ENCODE data around the gene CD8A.
A peak's percentile ranks its signal among the peaks of the same experiment; 100 is the strongest.

Gene CD8A

DNA sequence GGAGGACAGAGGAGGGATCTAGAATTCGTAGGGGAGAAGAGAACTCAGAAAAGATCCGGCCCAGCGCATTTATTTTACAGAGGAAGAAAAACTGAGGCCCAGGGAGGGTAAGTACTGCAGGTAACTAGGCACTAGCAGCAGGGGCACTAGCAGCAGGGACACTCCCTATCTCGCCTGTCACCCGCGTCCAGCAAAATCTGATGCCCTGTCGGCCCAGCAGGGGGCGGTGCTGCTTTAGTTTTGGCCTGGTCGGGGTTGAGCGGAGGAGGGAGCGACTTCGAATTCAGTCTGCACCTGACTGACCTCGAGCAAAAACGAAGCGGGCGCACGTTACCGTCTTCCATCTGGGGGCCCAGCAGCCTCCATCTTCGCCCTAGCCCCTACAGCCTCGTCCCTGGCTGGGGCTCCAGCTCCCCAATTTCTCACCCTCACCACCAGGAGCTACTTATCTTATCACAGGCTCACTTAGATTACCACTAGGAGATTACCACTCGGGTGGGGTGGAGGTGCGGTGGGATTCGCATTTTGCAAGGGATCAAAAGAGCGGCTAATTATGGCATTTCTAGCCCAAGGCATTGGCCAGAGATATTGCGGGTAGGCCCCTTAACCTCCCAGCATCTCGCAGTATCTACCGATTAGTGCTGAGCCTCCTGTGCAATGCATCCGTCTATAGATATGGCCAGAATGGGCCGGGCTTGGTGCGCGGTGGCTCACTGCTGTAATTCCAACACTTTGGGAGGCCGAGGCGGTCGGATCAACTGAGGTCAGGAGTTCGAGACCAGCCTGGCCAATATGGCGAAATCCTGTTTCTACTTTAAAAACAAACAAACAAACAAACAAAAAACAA lies 17.8 kb upstream of the CD8A start:
- peak; percentile 82 for DNase-seq

- DNase-seq, result peak; percentile 45
Observed at GRCh38 chr2:86807468-86808275, 17.0 kb upstream of the CD8A start.

DNA sequence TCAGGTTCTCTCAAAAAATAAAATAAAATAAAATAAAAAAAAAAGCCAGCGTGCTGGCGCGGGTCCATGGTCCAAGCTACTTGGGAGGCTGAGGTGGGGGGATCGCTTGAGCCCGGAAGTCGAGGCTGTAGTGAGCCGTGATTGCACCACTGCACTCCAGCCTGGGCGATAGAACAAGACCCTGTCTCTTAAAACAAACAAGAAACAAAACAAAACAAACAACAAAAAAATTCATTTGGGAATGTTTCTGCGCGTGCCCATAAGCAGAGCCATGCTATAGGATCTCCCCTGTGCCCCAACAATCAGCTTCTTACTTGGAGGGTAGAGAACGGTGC lies 16.4 kb upstream of the CD8A start:
- DNase-seq, result no peak

GRCh38 chr2:86806059-86806857 lies 15.5 kb upstream of the CD8A start:
- DNase-seq, result no peak

- DNase-seq, result no peak
Observed at GRCh38 chr2:86800856-86801567, 10.3 kb upstream of the CD8A start.

DNA sequence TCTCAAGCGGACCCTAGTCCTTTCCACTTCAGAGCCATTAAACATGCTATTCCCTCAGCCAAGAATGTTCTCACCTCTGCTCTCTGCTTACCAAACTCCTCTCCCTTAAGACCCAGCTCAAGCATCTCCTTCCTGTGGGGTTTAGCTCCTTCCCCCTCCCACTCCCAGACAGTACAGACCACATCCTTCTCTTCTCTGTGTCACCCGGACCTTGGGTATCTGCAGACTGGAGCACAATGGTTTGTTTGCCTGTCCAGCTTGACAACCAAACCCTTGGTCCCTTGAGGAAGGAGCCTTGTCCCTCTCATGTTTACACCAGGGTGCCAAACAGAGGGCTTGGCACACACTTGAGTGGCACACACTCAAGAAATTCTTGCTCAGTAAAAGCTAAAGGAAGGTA lies 4.1 kb upstream of the CD8A start:
- DNase-seq, result no peak

DNA sequence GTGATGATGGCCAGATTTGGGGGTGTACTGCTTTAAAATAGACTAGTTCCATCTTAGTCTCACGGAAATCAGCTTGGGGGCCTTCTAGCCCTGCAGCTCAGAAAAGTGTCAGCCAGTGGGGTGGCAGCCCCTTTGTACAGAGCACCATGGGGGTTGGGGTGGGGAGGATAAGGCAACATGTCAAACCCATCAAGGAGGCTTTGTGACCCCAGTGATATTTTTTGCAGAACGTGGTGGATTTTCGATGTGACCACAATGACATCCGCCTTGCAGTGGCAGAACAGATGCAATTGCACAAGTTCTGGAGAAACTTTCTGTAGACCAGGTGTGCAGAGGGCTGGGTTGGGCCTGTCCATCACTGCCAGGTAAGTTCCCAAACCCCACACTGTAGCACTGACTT lies 3.0 kb upstream of the CD8A start:
- no peak for DNase-seq

- no peak for DNase-seq
Observed at GRCh38 chr2:86791573-86791972, 860 bp upstream of the CD8A start.

DNA sequence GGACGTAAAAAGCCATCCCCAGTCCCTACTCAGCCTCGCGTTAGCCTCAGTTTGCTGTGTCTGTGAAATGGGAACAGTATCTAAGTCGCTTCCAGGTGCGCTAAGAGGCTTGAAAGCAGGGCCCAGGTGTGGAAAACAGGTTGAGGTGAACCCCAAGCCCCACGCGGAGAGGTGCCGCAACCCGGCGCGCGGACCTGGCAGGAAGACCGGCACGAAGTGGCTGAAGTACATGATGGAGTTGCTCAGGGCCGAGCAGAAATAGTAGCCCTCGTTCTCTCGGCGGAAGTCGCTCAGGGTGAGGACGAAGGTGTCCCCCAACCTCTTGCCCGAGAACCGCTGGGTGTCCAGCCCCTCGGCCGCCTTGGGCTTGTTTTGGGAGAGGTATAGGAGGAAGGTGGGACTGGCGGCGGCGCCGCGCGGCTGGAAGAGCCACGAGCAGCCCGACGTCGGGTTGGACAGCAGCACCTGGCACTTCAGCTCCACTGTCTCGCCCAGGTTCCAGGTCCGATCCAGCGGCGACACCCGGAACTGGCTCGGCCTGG lies 508 bp downstream of the CD8A start:
- no peak for DNase-seq

GRCh38 chr2:86789687-86790133 lies 1.0 kb downstream of the CD8A start:
- no peak for DNase-seq

GRCh38 chr2:86788881-86789686 lies 1.6 kb downstream of the CD8A start:
- no peak for DNase-seq

DNA sequence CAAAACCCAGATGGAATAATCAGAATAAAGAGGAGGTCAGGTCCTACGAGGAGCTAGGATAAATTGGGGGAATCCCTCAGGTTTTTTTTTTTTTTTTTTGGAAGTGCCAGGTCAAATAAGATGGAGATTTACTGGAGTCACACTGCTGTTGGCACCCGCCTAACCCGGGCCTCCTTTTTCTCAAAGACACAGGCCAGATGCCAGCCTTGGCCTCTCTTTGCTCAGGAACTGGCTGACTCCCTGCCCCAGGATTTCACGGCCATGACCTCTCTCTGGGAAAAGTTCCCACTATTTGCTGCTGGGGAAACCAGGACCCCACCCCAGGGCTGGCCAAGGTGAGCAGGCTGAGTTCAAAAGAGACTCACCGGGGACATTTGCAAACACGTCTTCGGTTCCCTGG lies 2.5 kb downstream of the CD8A start:
- DNase-seq, result no peak

DNA sequence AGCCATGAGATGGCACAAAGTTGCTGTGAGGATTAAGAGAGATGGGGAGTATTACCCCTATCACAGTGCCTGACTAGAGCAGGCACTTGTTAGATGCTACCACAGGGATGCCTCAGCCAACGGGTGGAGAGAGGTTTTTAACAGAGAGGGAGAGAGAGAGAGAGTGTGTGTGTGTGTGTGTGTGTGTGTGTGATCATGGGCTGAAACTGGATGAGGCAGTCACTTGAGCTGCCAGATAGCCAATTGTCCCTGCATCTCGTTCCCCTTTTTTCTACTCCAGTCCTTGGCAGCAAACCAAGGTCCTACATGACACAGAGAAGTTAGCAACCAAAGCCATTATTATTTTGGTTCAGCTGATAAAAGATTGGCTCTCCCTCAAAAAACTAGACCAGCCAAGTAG lies 3.0 kb downstream of the CD8A start:
- no peak for DNase-seq

DNA sequence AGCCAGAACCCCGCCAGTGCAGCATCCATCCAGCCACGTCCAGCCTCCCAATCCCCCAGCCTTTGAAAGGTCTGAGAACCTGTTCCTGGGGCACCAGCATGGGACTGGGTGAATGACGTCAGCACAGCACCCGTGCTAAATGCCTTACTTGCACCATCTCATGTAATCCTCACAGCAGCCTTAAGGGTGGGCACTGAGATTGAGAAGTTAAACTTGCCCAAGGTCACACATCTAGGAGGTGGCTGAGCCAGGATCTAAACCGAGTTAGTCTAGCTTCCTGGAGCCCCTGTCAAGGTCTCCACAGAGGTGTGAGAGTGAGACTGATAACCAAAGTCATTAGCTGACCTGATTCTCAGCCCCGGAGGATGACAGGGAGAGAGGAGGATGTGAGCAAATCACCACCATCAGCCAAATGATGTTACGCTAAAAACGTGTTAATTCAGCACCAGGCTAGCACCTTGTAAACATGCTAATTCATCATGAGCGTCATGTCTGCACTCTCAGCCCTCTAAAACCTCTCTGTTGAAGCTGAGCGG lies 4.6 kb downstream of the CD8A start:
- DNase-seq, result no peak

GRCh38 chr2:86785456-86785855 lies 5.3 kb downstream of the CD8A start:
- DNase-seq, result no peak

DNA sequence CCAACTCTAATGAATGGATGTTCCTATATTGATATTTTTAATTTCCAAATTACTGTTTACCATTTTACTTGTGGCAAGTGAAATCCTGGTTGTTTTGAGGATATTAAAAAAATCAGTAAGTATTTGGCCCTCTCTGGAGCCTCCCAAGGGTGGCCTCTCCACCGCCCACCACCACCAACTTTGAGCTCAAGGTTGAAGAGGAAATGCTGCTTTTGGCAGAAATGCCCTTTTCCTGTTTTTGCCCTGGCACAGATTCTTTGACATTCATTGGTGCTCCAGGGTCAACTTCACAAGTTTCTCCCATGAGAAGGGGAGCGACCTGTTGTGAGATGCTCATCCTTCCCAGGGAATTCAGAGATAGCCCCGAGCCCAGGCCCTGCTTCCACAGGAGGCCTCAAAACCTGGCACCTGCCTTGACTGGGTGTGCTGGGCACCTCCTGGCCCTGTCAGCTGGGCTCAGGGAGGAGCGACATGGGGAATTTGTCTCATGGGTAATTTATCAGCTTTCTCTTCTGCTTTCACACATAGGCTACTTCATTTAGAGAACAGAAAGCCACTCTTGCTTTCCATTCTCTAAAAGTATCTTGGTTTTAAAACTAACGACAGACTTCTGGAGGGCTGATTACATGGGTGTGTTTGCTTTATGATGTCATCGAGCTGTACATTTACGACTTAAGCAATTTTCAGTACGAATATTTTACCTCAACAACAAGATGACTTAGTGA lies 6.9 kb downstream of the CD8A start:
- no peak for DNase-seq

DNA sequence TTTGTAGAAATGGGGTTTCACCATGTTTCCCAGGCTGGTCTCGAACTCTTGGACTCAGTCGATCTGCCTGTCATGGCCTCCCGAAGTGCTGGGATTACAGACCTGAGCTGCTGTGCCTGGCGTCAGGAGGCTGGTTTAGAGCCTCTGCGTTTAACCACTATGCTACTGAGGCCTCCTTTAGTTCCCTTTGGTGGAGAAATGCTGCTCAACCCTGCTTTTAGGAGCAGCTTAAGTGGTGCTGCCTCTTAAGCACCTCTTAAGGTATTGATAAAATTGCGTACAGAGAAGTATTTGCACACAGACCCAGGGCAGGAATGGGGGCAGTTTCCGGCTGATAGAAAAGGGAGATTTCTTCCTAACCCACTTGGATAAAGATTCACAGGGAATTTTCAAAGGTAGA lies 8.0 kb downstream of the CD8A start:
- no peak for DNase-seq

GRCh38 chr2:86781363-86781762 lies 9.3 kb downstream of the CD8A start:
- no peak for DNase-seq

DNA sequence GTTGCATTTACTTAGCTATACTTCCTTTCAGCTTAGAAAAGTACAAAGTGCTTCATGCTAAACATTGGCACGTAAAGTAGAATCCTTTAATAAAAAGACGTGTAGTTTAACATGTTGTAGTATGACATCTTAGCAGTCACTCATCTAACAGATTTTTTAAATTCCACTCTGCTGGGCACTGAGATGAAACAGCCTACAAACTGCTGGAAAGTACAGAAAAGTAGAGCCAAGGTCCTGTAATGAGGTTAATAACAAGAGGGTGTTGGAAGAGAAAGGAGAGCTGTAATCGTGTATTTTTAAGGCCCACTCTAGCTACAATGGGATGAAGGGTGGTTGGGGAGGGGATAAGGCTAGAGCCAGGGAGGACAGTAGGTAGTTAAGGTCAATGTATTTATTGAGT lies 10.7 kb downstream of the CD8A start:
- DNase-seq, result no peak

- no peak for DNase-seq
Observed at GRCh38 chr2:86778957-86779356, 11.8 kb downstream of the CD8A start.

- DNase-seq, result no peak
Observed at GRCh38 chr2:86776532-86776931, 14.2 kb downstream of the CD8A start.
